GM19238 (cell line): Measurements from ENCODE around the gene ACOT2.
"Not testable (repeated sequence)": the region's sequence is repeated elsewhere in the genome, so short reads cannot be mapped to it uniquely, and the experiment has no call there.

Experiments
- DNase-seq: peaks from one replicate; pipeline ENCODE4 v3.0.0; 2011; ENCODE audit warnings: low spot score; ENCODE audit not compliant: insufficient read length

The ACOT2 gene

GRCh38 chr14:73569185-73569958, at the start of gene ACOT2:
Gene ACOT2, plus strand, starts transcription at chr14:73569213. Its CDS starts 28 bp downstream, at chr14:73569241.
- DNase-seq: peak; percentile 70

GRCh38 chr14:73521229-73521628, 47.8 kb upstream of the ACOT2 start:
- no peak for DNase-seq

- no peak for DNase-seq
These were observed 44.5 kb upstream of the ACOT2 start for GRCh38 chr14:73524493-73524892.

GRCh38 chr14:73526036-73526984, 42.7 kb upstream of the ACOT2 start:
- DNase-seq: no peak

GRCh38 chr14:73529356-73529755, 39.7 kb upstream of the ACOT2 start:
- not testable (repeated sequence) for DNase-seq

- DNase-seq: not testable (repeated sequence)
These were observed 37.0 kb upstream of the ACOT2 start for GRCh38 chr14:73531971-73532370.

GRCh38 chr14:73537244-73538045, 31.6 kb upstream of the ACOT2 start:
- not testable (repeated sequence) for DNase-seq

GRCh38 chr14:73539017-73539416, 30.0 kb upstream of the ACOT2 start:
- DNase-seq: not testable (repeated sequence)

GRCh38 chr14:73542961-73543360, 26.1 kb upstream of the ACOT2 start:
- DNase-seq: not testable (repeated sequence)

GRCh38 chr14:73545353-73545752, 23.7 kb upstream of the ACOT2 start:
- not testable (repeated sequence) for DNase-seq

- DNase-seq: not testable (repeated sequence)
These were observed 19.9 kb upstream of the ACOT2 start for GRCh38 chr14:73549097-73549496.

GRCh38 chr14:73549889-73550524, 19.0 kb upstream of the ACOT2 start:
- not testable (repeated sequence) for DNase-seq

- DNase-seq: no peak
These were observed 15.2 kb upstream of the ACOT2 start for GRCh38 chr14:73553845-73554244.

GRCh38 chr14:73557201-73557600, 11.8 kb upstream of the ACOT2 start:
- not testable (repeated sequence) for DNase-seq

- not testable (repeated sequence) for DNase-seq
These were observed 10.8 kb upstream of the ACOT2 start for GRCh38 chr14:73558238-73558637.

- not testable (repeated sequence) for DNase-seq
These were observed 6.8 kb upstream of the ACOT2 start for GRCh38 chr14:73562256-73562655.

GRCh38 chr14:73562696-73563095, 6.3 kb upstream of the ACOT2 start:
- not testable (repeated sequence) for DNase-seq

GRCh38 chr14:73566431-73566830, 2.6 kb upstream of the ACOT2 start:
- DNase-seq: not testable (repeated sequence)

GRCh38 chr14:73566935-73567334, 2.1 kb upstream of the ACOT2 start:
- not testable (repeated sequence) for DNase-seq

- DNase-seq: no peak
These were observed 1.7 kb upstream of the ACOT2 start for GRCh38 chr14:73567358-73567757.
